Right atrium auricular region (tissue), 2 donors: ENCODE results near the gene ALG3. TPM values are rescaled to one million over a fixed set of nuclear protein-coding genes. Genes with fewer than 3 reads are reported as not detected.

Experiments used
- DNase-seq: peaks from one replicate; pipeline ENCODE4 v3.0.0-alpha.2; 2019; ENCODE audit warnings: low spot score
- H3K27ac ChIP-seq, 2 donors: fragments of 200-600 bp; sonication (generic); 1 replicate in 1 of 2; 2 replicates in 1 of 2; pipeline ENCODE4 v1.5.1; 2016 to 2019
- H3K27me3 ChIP-seq, 2 donors: fragments of 200-600 bp; sonication (generic); one replicate each; pipeline versions ENCODE4 v1.5.1 to v1.6.0; 2017 to 2019
- H3K36me3 ChIP-seq: fragments of 200-600 bp; sonication (generic); one replicate; pipeline ENCODE4 v1.5.1; 2016
- H3K4me1 ChIP-seq, 2 donors: fragments of 200-600 bp; sonication (generic); one replicate each; pipeline versions ENCODE4 v1.5.1 to v1.6.0; 2017 to 2019
- H3K4me3 ChIP-seq, 2 donors: fragments of 200-600 bp; sonication (generic); 1 replicate in 1 of 2; 2 replicates in 1 of 2; pipeline ENCODE4 v1.5.1; 2017 to 2019; ENCODE audit warnings: mild to moderate bottlenecking in 1 of 2, moderate library complexity in 1 of 2
- H3K9me3 ChIP-seq, 2 donors: fragments of 200-600 bp; sonication (generic); one replicate each; pipeline ENCODE4 v1.5.1; 2019
- total RNA-seq, 2 donors: library from RNA; depleted of rRNA; stranded (reverse); fragments of >200 nt; gene quantifications; one replicate each; pipeline ENCODE4 v1.1.0, GENCODE V29; 2016
- TF ChIP-seq, protein P1 (sequence below), 2 donors: fragments of 200-600 bp; sonication (generic); IDR thresholded peaks; one replicate each; pipeline ENCODE4 v1.5.1; 2019; ENCODE audit warnings: antibody characterized with exemption in 2 of 2

The ALG3 gene
- total RNA-seq, 2 donors from 2014 or later: 50.6 to 50.8 TPM

DNA sequence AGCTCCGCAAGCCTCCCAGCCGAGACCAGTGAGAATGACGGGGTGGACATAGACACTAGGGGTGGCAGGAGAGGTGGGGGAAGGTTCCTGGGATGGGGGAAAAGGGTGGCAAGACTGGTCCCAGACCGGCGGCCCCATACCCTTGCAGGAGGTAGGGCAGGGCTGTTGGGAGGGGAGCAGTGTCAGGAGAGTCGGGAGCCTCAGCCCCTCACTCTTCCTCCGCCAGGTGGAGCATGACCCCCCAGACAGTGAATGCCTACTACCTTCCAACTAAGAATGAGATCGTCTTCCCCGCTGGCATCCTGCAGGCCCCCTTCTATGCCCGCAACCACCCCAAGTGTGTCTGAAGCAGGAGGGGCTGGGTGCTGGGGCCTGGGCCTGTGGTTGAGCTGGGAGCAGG is 41.6 kb upstream of the ALG3 start:
- no peak overlapping the region for H3K4me3 ChIP-seq
- no peaks in the 10 kb centered on the region for H3K4me1 ChIP-seq
- no peaks in the 10 kb centered on the region for H3K36me3 ChIP-seq
- TF ChIP-seq, protein P1, sequence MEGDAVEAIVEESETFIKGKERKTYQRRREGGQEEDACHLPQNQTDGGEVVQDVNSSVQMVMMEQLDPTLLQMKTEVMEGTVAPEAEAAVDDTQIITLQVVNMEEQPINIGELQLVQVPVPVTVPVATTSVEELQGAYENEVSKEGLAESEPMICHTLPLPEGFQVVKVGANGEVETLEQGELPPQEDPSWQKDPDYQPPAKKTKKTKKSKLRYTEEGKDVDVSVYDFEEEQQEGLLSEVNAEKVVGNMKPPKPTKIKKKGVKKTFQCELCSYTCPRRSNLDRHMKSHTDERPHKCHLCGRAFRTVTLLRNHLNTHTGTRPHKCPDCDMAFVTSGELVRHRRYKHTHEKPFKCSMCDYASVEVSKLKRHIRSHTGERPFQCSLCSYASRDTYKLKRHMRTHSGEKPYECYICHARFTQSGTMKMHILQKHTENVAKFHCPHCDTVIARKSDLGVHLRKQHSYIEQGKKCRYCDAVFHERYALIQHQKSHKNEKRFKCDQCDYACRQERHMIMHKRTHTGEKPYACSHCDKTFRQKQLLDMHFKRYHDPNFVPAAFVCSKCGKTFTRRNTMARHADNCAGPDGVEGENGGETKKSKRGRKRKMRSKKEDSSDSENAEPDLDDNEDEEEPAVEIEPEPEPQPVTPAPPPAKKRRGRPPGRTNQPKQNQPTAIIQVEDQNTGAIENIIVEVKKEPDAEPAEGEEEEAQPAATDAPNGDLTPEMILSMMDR (IDR thresholded peaks at IDR 0.05): no peak
- H3K27me3 ChIP-seq: no peaks in the 10 kb centered on the region
- DNase-seq: no peak
- H3K9me3 ChIP-seq: no peaks in the 10 kb centered on the region
- H3K27ac ChIP-seq: no peak overlapping the region

DNA sequence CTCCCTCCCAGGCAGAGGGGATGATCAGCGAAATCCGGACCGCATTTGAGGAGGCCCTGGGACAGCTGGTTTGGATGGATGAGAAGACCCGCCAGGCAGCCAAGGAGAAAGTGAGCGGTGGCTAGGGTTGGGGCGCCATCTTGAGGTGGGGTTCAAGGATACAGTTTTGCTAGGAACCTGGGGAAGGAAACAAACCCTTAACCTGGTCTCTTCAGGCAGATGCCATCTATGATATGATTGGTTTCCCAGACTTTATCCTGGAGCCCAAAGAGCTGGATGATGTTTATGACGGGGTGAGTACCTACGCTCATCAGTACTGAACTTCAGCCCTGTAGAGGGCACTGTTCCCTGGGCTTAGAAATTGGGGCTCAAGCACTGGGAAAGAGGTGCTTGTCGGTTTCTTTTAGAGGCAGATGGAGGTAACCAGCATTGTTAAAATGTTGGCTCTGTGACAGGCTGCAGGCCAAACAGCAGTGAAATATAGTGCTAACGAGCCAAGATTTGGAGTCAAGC is 40.7 kb upstream of the ALG3 start:
- H3K27ac ChIP-seq: no peak overlapping the region
- TF ChIP-seq, protein P1 (IDR thresholded peaks at IDR 0.05): peak; percentile 15 to 66
- DNase-seq: no peak

DNA sequence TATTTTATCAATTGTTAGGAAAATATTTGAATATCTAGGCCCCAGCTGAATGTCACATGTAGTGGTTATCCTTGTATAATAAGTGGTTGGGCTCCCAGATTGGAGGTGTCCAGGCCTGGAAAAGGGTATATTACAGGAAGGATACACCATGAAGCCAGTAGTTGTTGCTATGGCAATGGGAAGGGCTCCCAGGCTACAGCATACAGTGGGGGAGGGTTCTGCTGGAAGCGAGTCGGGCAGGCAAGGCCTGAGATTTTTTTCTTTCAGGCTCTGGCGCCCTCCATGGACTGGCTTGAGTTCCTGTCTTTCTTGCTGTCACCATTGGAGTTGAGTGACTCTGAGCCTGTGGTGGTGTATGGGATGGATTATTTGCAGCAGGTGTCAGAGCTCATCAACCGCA is 35.9 kb upstream of the ALG3 start:
- TF ChIP-seq, protein P1 (IDR thresholded peaks at IDR 0.05): peak in 1 of 2 donors; percentile 43
- H3K9me3 ChIP-seq: no peaks in the 10 kb centered on the region
- no peak for DNase-seq
- no peaks in the 10 kb centered on the region for H3K4me1 ChIP-seq
- no peaks in the 10 kb centered on the region for H3K36me3 ChIP-seq
- H3K27me3 ChIP-seq: no peaks in the 10 kb centered on the region
- H3K27ac ChIP-seq: no peak overlapping the region
- H3K4me3 ChIP-seq: no peak overlapping the region

More for the DNA sequence above, 40.7 kb upstream of the ALG3 start:
- Histone ChIP-seq H3K9me3 (no peaks in the 10 kb centered on the region), H3K4me3 (no peak overlapping the region), H3K27me3 (no peaks in the 10 kb centered on the region), H3K36me3 (no peaks in the 10 kb centered on the region), H3K4me1 (no peaks in the 10 kb centered on the region)

DNA sequence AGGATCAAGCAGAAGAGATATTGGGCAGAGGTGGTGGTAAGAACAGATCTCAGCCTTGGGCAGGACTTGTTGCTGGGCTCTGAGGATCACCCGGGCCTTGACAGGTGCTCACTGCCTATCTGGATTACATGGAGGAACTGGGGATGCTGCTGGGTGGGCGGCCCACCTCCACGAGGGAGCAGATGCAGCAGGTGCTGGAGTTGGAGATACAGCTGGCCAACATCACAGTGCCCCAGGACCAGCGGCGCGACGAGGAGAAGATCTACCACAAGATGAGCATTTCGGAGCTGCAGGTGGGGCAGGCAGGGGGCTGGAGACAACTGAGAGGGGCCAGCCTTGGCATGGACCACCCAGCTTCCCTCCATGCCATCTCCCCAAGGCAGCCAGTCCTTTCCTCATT is 34.9 kb upstream of the ALG3 start:
- Histone ChIP-seq H3K4me3 (no peak overlapping the region), H3K36me3 (no peaks in the 10 kb centered on the region), H3K27ac (no peak overlapping the region), H3K9me3 (no peaks in the 10 kb centered on the region), H3K4me1 (no peaks in the 10 kb centered on the region), H3K27me3 (no peaks in the 10 kb centered on the region)
- TF ChIP-seq, protein P1 (IDR thresholded peaks at IDR 0.05): no peak
- no peak for DNase-seq

GRCh38 chr3:184282941-184283340 is 34.2 kb upstream of the ALG3 start:
- TF ChIP-seq, protein P1 (IDR thresholded peaks at IDR 0.05): no peak
- Histone ChIP-seq H3K27ac (no peak overlapping the region), H3K4me3 (no peak overlapping the region), H3K36me3 (no peaks in the 10 kb centered on the region), H3K4me1 (no peaks in the 10 kb centered on the region), H3K9me3 (no peaks in the 10 kb centered on the region), H3K27me3 (no peaks in the 10 kb centered on the region)
- no peak for DNase-seq

DNA sequence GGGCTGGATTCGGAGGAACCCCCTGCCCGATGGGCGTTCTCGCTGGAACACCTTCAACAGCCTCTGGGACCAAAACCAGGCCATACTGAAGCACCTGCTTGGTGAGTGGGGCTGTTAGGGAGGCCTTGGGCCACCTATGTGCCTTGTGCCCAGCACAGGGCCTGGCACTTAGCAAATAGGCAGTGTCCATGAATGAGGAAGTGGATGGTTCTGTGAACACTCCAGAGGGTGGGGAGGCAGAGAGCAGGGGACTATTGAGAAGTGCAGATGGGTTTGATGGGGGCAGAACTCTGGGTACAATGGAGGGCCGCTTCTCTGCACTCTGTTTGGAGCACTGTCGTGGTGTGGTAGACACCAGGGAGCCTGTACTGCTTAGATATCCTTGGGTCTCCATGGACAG is 28.6 kb upstream of the ALG3 start:
- no peaks in the 10 kb centered on the region for H3K9me3 ChIP-seq
- peaks cover 0 to 5% of the 10 kb centered on the region in 2 donors for H3K27me3 ChIP-seq
- no peaks in the 10 kb centered on the region for H3K36me3 ChIP-seq
- H3K4me1 ChIP-seq: no peaks in the 10 kb centered on the region
- H3K4me3 ChIP-seq: no peak overlapping the region
- TF ChIP-seq, protein P1 (IDR thresholded peaks at IDR 0.05): no peak
- DNase-seq: no peak
- H3K27ac ChIP-seq: no peak overlapping the region
